Activated naive CD8-positive, alpha-beta T cell treated with anti-CD3 and anti-CD28 coated beads, Interleukin-2, amount 50 U/mL, for 24 hours (primary cell): ENCODE data around the gene ALDH18A1.
"Not testable (repeated sequence)": the region's sequence is repeated elsewhere in the genome, so short reads cannot be mapped to it uniquely, and the experiment has no call there.

Experiments
- ATAC-seq: fragments of 150-1000 bp; cut with Tn5 transposase; one replicate; pipeline ENCODE4 v1.10.0; 2021
- DNase-seq: peaks from one replicate; pipeline ENCODE4 v3.0.0; 2021
- H3K27ac Mint-ChIP-seq: one replicate; pipeline ENCODE4 v1.8.0; 2021; ENCODE audit warnings: mild to moderate bottlenecking, mixed read lengths
- H3K27me3 Mint-ChIP-seq: one replicate; pipeline ENCODE4 v1.8.0; 2021; ENCODE audit warnings: mixed read lengths
- H3K36me3 Mint-ChIP-seq: one replicate; pipeline ENCODE4 v1.8.0; 2021; ENCODE audit warnings: low read depth, mixed read lengths
- H3K4me1 Mint-ChIP-seq: one replicate; pipeline ENCODE4 v1.8.0; 2021; ENCODE audit warnings: mixed read lengths
- H3K4me3 Mint-ChIP-seq: one replicate; pipeline ENCODE4 v1.8.0; 2021; ENCODE audit warnings: mild to moderate bottlenecking, moderate library complexity, mixed read lengths
- H3K9me3 Mint-ChIP-seq: one replicate; pipeline ENCODE4 v1.8.0; 2021; ENCODE audit warnings: mixed read lengths

Gene ALDH18A1

GRCh38 chr10:95656291-95657164, at the start of gene ALDH18A1:
Gene ALDH18A1 (minus strand): TSS chr10:95656711. CDS start chr10:95653377, 3,334 bp downstream.
- Mint-ChIP-seq H3K4me1 (peaks cover 34% of the 10 kb centered on the region), H3K36me3 (peaks cover 32% of the 10 kb centered on the region), H3K27me3 (no peaks in the 10 kb centered on the region), H3K9me3 (peaks cover 10% of the 10 kb centered on the region), H3K27ac (peak within 1 kb of the TSS; percentile 98), H3K4me3 (peak within 1 kb of the TSS; percentile 99)
- ATAC-seq: peak; percentile 90
- peak; percentile 92 for DNase-seq

GRCh38 chr10:95698415-95698814, 41.9 kb upstream of the ALDH18A1 start:
- H3K36me3 Mint-ChIP-seq: no peaks in the 10 kb centered on the region
- peaks cover 3% of the 10 kb centered on the region for H3K27me3 Mint-ChIP-seq
- H3K4me1 Mint-ChIP-seq: peaks cover 9% of the 10 kb centered on the region
- no peak overlapping the region for H3K27ac Mint-ChIP-seq
- no peak overlapping the region for H3K4me3 Mint-ChIP-seq
- H3K9me3 Mint-ChIP-seq: no peaks in the 10 kb centered on the region
- ATAC-seq (no peak), DNase-seq (no peak)

GRCh38 chr10:95697429-95697828, 40.9 kb upstream of the ALDH18A1 start:
- peaks cover 5% of the 10 kb centered on the region for H3K36me3 Mint-ChIP-seq
- no peak overlapping the region for H3K27ac Mint-ChIP-seq
- H3K4me3 Mint-ChIP-seq: no peak overlapping the region
- ATAC-seq (no peak), DNase-seq (no peak)
- H3K9me3 Mint-ChIP-seq: no peaks in the 10 kb centered on the region
- peaks cover 18% of the 10 kb centered on the region for H3K4me1 Mint-ChIP-seq
- H3K27me3 Mint-ChIP-seq: peaks cover 3% of the 10 kb centered on the region

- H3K27ac Mint-ChIP-seq: peak overlapping the region; percentile 90
These were observed 38.2 kb upstream of the ALDH18A1 start for GRCh38 chr10:95694665-95695064.

GRCh38 chr10:95693668-95694534, 37.4 kb upstream of the ALDH18A1 start, which contains the start of gene TCTN3:
Gene TCTN3 (minus strand): TSS chr10:95693927. CDS start chr10:95693899, 28 bp downstream.
- DNase-seq: peak; percentile 95
- peak; percentile 100 for ATAC-seq
- Mint-ChIP-seq H3K9me3 (no peaks in the 10 kb centered on the region), H3K27me3 (no peaks in the 10 kb centered on the region), H3K4me1 (peaks cover 40% of the 10 kb centered on the region), H3K36me3 (peaks cover 31% of the 10 kb centered on the region), H3K27ac (peak within 1 kb of the TSS; percentile 90), H3K4me3 (peak within 1 kb of the TSS; percentile 94)

More at GRCh38 chr10:95694665-95695064, 38.2 kb upstream of the ALDH18A1 start:
- Mint-ChIP-seq H3K27me3 (peaks cover 3% of the 10 kb centered on the region), H3K9me3 (no peaks in the 10 kb centered on the region), H3K36me3 (peaks cover 27% of the 10 kb centered on the region), H3K4me3 (peak overlapping the region; percentile 94), H3K4me1 (peaks cover 40% of the 10 kb centered on the region)
- DNase-seq (no peak), ATAC-seq (no peak)

- Mint-ChIP-seq H3K27ac (peak overlapping the region; percentile 90), H3K9me3 (no peaks in the 10 kb centered on the region), H3K4me3 (peak overlapping the region; percentile 94), H3K4me1 (peaks cover 42% of the 10 kb centered on the region), H3K36me3 (peaks cover 38% of the 10 kb centered on the region), H3K27me3 (no peaks in the 10 kb centered on the region)
- DNase-seq (no peak), ATAC-seq (no peak)
These were observed 36.7 kb upstream of the ALDH18A1 start for GRCh38 chr10:95693071-95693667.

GRCh38 chr10:95691281-95691680, 34.8 kb upstream of the ALDH18A1 start:
- peaks cover 44% of the 10 kb centered on the region for H3K36me3 Mint-ChIP-seq
- DNase-seq (no peak), ATAC-seq (no peak)
- H3K27me3 Mint-ChIP-seq: no peaks in the 10 kb centered on the region
- H3K4me1 Mint-ChIP-seq: peaks cover 42% of the 10 kb centered on the region
- H3K27ac Mint-ChIP-seq: no peak overlapping the region
- H3K4me3 Mint-ChIP-seq: no peak overlapping the region
- H3K9me3 Mint-ChIP-seq: no peaks in the 10 kb centered on the region

- H3K9me3 Mint-ChIP-seq: no peaks in the 10 kb centered on the region
- H3K36me3 Mint-ChIP-seq: peaks cover 51% of the 10 kb centered on the region
- H3K27me3 Mint-ChIP-seq: no peaks in the 10 kb centered on the region
- H3K4me1 Mint-ChIP-seq: peaks cover 34% of the 10 kb centered on the region
- no peak overlapping the region for H3K4me3 Mint-ChIP-seq
- DNase-seq (no peak), ATAC-seq (no peak)
- H3K27ac Mint-ChIP-seq: no peak overlapping the region
These were observed 32.1 kb upstream of the ALDH18A1 start for GRCh38 chr10:95688648-95689047.

GRCh38 chr10:95683966-95684365, 27.5 kb upstream of the ALDH18A1 start:
- ATAC-seq (no peak), DNase-seq (no peak)
- Mint-ChIP-seq H3K27me3 (no peaks in the 10 kb centered on the region), H3K9me3 (no peaks in the 10 kb centered on the region), H3K4me1 (peaks cover 2% of the 10 kb centered on the region), H3K27ac (no peak overlapping the region), H3K4me3 (no peak overlapping the region), H3K36me3 (peaks cover 39% of the 10 kb centered on the region)

- ATAC-seq (no peak), DNase-seq (no peak)
- Mint-ChIP-seq H3K9me3 (no peaks in the 10 kb centered on the region), H3K27me3 (no peaks in the 10 kb centered on the region), H3K27ac (no peak overlapping the region), H3K4me1 (no peaks in the 10 kb centered on the region), H3K4me3 (no peak overlapping the region), H3K36me3 (peaks cover 36% of the 10 kb centered on the region)
These were observed 19.0 kb upstream of the ALDH18A1 start for GRCh38 chr10:95675403-95676116.

- Mint-ChIP-seq H3K36me3 (peaks cover 30% of the 10 kb centered on the region), H3K27ac (no peak overlapping the region), H3K4me1 (no peaks in the 10 kb centered on the region), H3K9me3 (no peaks in the 10 kb centered on the region), H3K4me3 (no peak overlapping the region), H3K27me3 (no peaks in the 10 kb centered on the region)
- ATAC-seq: no peak
- no peak for DNase-seq
These were observed 18.1 kb upstream of the ALDH18A1 start for GRCh38 chr10:95674643-95675042.

- not testable (repeated sequence) for H3K4me3 Mint-ChIP-seq, H3K27ac Mint-ChIP-seq, H3K9me3 Mint-ChIP-seq, DNase-seq, ATAC-seq, H3K4me1 Mint-ChIP-seq, H3K27me3 Mint-ChIP-seq
- H3K36me3 Mint-ChIP-seq: peaks cover 30% of the 10 kb centered on the region
These were observed 16.1 kb upstream of the ALDH18A1 start for GRCh38 chr10:95672641-95673040.

GRCh38 chr10:95664543-95664942, 8.0 kb upstream of the ALDH18A1 start:
- no peak overlapping the region for H3K4me3 Mint-ChIP-seq
- H3K27me3 Mint-ChIP-seq: no peaks in the 10 kb centered on the region
- DNase-seq: no peak
- ATAC-seq: no peak
- no peaks in the 10 kb centered on the region for H3K4me1 Mint-ChIP-seq
- no peak overlapping the region for H3K27ac Mint-ChIP-seq
- H3K36me3 Mint-ChIP-seq: peaks cover 20% of the 10 kb centered on the region
- no peaks in the 10 kb centered on the region for H3K9me3 Mint-ChIP-seq

GRCh38 chr10:95663496-95663895, 7.0 kb upstream of the ALDH18A1 start:
- H3K9me3 Mint-ChIP-seq: peaks cover 1% of the 10 kb centered on the region
- no peak overlapping the region for H3K4me3 Mint-ChIP-seq
- H3K27ac Mint-ChIP-seq: no peak overlapping the region
- ATAC-seq (no peak), DNase-seq (no peak)
- peaks cover 18% of the 10 kb centered on the region for H3K36me3 Mint-ChIP-seq
- no peaks in the 10 kb centered on the region for H3K27me3 Mint-ChIP-seq
- peaks cover under 1% of the 10 kb centered on the region for H3K4me1 Mint-ChIP-seq
